Astrocyte (in vitro differentiated cells and primary cell): Measurements from ENCODE around the gene EXOC3L2.

Experiments used
- EZH2 ChIP-seq: IDR thresholded peaks from 2 replicates; pipeline ENCODE4 v1.6.1; 2012; ENCODE audit warnings: mild to moderate bottlenecking, low read length, inconsistent platforms; ENCODE audit not compliant: insufficient read depth
- TF ChIP-seq, protein P1 (sequence below): IDR thresholded peaks from 2 replicates; pipeline ENCODE4 v1.5.1; 2011; ENCODE audit warnings: low read depth, mild to moderate bottlenecking, inconsistent platforms, low read length, moderate library complexity; ENCODE audit not compliant: insufficient read depth

DNA sequence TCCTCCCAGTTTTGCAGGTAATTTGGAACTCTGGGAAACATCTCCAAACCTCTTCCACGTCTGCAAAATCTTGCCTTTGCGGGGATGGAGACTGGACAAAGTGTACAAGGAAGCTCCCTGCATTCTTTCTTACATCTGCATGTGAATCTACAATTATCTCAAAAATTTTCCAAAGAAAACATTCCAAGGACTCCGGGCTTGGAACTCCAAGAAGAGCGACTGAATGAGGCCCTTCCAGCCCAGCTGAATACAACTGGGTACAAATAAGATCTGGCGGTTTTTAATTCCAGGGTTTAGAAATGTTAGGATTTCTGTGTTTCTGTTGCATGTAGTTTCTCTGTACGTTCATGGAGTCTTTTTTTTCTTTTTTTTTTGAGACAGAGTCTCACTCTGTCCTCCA, 28.5 kb downstream of the EXOC3L2 start:
- TF ChIP-seq, protein P1, sequence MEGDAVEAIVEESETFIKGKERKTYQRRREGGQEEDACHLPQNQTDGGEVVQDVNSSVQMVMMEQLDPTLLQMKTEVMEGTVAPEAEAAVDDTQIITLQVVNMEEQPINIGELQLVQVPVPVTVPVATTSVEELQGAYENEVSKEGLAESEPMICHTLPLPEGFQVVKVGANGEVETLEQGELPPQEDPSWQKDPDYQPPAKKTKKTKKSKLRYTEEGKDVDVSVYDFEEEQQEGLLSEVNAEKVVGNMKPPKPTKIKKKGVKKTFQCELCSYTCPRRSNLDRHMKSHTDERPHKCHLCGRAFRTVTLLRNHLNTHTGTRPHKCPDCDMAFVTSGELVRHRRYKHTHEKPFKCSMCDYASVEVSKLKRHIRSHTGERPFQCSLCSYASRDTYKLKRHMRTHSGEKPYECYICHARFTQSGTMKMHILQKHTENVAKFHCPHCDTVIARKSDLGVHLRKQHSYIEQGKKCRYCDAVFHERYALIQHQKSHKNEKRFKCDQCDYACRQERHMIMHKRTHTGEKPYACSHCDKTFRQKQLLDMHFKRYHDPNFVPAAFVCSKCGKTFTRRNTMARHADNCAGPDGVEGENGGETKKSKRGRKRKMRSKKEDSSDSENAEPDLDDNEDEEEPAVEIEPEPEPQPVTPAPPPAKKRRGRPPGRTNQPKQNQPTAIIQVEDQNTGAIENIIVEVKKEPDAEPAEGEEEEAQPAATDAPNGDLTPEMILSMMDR, result no peak
- TF ChIP-seq EZH2, result no peak
